BJ (cell line): ENCODE measurements around the gene SLC35F4. TPM values are rescaled to one million over a fixed set of nuclear protein-coding genes. Genes with fewer than 3 reads are reported as not detected.

Source experiments
- CTCF ChIA-PET: fragments of 350-600 bp; formaldehyde crosslinking; extraction: SDS; loops from one replicate; lab custom pipeline; 2021; ENCODE audit warnings: antibody characterized with exemption, inconsistent platforms; lab: Yijun Ruan, JAX
- POLR2A ChIA-PET: fragments of 300-600 bp; sonication (Branson Sonifier 250); formaldehyde crosslinking; extraction: SDS; loops from one replicate; lab custom pipeline; 2021; ENCODE audit warnings: antibody characterized with exemption; lab: Charles Lee
- DNase-seq: peaks from one replicate; pipeline ENCODE4 v3.0.0-alpha.2; 2011; ENCODE audit warnings: low read depth
- H3K27me3 ChIP-seq: 2 replicates; pipeline ENCODE4 v1.6.0; 2011; ENCODE audit warnings: low read length; ENCODE audit not compliant: control insufficient read depth, insufficient read depth
- H3K36me3 ChIP-seq: 2 replicates; pipeline ENCODE4 v1.5.1; 2011; ENCODE audit warnings: low read length; ENCODE audit not compliant: control insufficient read depth, insufficient read depth
- H3K4me3 ChIP-seq: 2 replicates; pipeline ENCODE4 v1.5.1; 2011; ENCODE audit warnings: low read depth, mild to moderate bottlenecking, control low read depth, low read length
- polyA plus RNA-seq: library from polyadenylated mRNA; depleted of rRNA; stranded (reverse); fragments of >200 nt; gene quantifications from 2 replicates; pipeline ENCODE4 v1.2.3, GENCODE V29; 2011
- TF ChIP-seq, protein P1 (sequence below): IDR thresholded peaks from 2 replicates; pipeline ENCODE4 v1.5.1; 2011; ENCODE audit warnings: low read depth, mild to moderate bottlenecking, control low read depth, inconsistent platforms, low read length, moderate library complexity; ENCODE audit not compliant: insufficient read depth

SLC35F4 gene
- polyA plus RNA-seq, 1 experiment: not detected

DNA sequence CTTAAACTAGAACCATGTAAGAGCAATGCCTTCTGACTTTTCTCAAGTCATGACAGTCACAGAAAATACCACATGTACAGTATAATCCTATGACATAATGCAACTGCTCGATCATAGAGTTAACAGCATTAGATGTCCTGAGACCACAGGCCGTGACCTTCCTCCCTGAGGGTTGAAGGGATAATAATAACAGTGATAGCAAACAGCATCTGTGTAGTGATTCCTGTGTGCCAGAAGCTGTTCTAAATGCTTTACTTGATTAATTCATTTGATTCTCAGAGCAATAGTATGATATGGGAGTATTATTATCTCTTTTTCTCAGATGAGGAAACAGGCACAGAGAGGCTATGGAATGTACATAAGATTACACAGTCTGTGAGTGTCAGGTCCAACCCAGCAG, 53.2 kb downstream of the SLC35F4 start:
- TF ChIP-seq, protein P1, sequence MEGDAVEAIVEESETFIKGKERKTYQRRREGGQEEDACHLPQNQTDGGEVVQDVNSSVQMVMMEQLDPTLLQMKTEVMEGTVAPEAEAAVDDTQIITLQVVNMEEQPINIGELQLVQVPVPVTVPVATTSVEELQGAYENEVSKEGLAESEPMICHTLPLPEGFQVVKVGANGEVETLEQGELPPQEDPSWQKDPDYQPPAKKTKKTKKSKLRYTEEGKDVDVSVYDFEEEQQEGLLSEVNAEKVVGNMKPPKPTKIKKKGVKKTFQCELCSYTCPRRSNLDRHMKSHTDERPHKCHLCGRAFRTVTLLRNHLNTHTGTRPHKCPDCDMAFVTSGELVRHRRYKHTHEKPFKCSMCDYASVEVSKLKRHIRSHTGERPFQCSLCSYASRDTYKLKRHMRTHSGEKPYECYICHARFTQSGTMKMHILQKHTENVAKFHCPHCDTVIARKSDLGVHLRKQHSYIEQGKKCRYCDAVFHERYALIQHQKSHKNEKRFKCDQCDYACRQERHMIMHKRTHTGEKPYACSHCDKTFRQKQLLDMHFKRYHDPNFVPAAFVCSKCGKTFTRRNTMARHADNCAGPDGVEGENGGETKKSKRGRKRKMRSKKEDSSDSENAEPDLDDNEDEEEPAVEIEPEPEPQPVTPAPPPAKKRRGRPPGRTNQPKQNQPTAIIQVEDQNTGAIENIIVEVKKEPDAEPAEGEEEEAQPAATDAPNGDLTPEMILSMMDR: no peak

DNA sequence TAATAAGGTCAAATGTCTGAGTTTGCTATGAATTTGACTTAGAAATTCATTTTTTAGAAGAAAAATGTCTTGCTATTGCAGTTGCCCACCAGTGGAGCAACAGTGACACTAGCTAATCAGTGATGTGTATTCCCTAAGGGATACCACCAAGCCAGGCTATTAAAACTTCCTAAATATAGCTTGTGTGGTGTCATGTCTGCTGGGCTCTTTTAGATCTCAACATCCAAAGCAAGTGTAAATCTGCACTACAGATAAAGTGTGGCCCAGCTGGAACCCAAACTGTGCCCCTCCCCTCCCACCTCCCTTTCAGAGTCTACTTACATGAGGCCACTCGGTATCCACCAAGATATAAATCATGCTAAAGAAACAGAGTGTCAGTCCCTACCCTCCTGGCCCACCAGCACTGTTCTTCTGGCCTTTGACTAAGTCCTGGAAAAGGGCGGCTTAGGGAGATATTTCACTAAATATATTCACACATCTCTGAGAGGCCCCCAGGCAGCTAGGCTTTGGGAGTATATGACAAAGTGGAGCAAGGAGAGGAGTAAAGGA, 53.8 kb downstream of the SLC35F4 start:
- no peak for DNase-seq
- Histone ChIP-seq H3K27me3 (no peaks in the 10 kb centered on the region), H3K4me3 (no peak overlapping the region), H3K36me3 (no peaks in the 10 kb centered on the region)
- CTCF ChIA-PET: interaction anchor here (1.4 kb wide), 1 partner anchor 17 kb away, joined by 3 read pairs; no protein-coding TSS in a partner anchor
- TF ChIP-seq, protein P1: no peak
- POLR2A ChIA-PET: no interaction called here

More for the DNA sequence above, 53.2 kb downstream of the SLC35F4 start:
- Histone ChIP-seq H3K36me3 (no peaks in the 10 kb centered on the region), H3K4me3 (no peak overlapping the region), H3K27me3 (no peaks in the 10 kb centered on the region)
- CTCF ChIA-PET: no interaction called here
- no peak for DNase-seq
- POLR2A ChIA-PET: no interaction called here

DNA sequence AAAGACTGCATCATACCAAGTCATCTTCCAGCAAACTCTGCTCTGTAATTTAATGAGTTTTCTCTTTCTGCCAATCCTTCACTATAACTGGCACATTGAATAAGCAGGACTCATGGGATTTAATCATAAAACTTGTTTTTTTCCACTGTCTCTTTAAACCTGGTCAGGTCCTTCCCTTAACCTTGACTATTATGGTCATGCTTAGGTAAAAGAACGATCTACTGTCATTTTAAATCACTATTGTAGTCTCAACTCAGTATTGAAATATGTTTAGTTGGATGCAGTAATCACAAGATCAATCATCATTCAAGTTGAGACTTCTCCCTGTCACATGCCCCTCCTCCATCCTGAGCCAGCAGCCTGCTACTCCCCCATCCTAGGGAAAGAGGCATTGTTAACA, 56.1 kb downstream of the SLC35F4 start:
- Histone ChIP-seq H3K4me3 (no peak overlapping the region), H3K36me3 (no peaks in the 10 kb centered on the region), H3K27me3 (no peaks in the 10 kb centered on the region)
- TF ChIP-seq, protein P1: no peak
- ChIA-PET POLR2A (no interaction called here), CTCF (no interaction called here)
- no peak for DNase-seq

DNA sequence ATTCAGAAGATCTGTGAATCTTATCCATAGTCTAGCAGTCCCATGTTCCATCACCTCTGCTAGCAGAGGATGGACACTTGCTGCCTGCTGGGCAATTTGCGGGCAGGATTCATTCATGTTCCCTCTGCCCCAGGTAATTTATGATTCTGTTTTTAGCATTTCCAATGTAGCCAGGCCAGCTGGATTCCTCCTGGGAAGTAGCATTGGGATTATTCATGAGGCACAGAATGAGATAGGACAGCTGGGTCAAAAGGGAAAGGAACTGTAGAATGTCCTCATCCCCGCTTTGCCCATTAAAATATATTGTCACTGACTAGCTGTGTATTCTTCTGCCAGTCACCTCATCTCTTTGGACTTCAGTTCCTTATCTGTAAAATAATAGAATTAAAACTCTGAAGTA, 68.7 kb downstream of the SLC35F4 start:
- ChIA-PET POLR2A (no interaction called here), CTCF (no interaction called here)
- Histone ChIP-seq H3K36me3 (no peaks in the 10 kb centered on the region), H3K4me3 (no peak overlapping the region), H3K27me3 (no peaks in the 10 kb centered on the region)
- TF ChIP-seq, protein P1: no peak
- DNase-seq: no peak

DNA sequence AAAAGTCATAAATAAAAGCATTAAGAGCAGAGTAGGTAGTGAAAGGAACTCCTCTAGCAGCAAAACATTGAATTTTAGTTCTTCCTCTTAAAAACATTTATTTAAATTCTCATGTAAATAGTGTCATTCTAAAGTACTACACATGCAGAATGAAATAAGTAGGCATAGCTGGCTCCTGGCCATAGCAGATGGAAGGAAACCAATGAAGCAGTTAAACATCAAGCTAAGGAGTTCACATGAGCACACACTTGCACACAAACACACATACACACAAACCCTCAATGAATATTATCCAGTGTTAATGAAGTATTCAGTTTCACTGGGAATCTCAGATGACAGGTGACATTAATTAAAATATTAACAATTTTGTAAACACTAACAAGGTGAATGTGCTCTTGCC, 69.3 kb downstream of the SLC35F4 start:
- H3K36me3 ChIP-seq: no peaks in the 10 kb centered on the region
- no peak overlapping the region for H3K4me3 ChIP-seq
- TF ChIP-seq, protein P1: no peak
- no peaks in the 10 kb centered on the region for H3K27me3 ChIP-seq
- ChIA-PET CTCF (no interaction called here), POLR2A (no interaction called here)
- DNase-seq: no peak
